Measurements from ENCODE around the gene OTOS. TPM values are rescaled to one million over a fixed set of nuclear protein-coding genes. Genes with fewer than 3 reads are reported as not detected.

Gene OTOS
- total and polyA plus RNA-seq, 9 of the 15 experiments (the other 6 are each of a cell fraction or from before 2014, with no cell fraction given): not detected

DNA sequence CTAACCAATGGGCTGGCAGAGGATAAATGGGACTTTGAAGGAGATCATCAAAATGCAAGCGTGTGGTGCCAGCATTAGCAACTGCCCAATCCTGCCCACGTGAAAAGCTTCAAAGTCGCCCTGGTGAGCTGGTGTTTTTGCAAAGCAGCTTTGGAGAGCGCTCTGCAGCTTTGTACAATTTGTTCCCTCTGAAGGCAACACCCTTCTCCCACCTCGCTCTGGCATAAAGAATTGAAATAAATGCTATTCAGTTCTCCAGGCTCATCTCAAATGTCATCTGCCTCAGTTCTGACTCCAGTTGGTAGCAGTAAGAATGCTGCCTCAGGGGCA lies 7.8 kb downstream of the OTOS start (continued):
- TF ChIP-seq NUFIP1 (IDR thresholded peaks at IDR 0.05; ENCODE audit: partially characterized antibody) (no peak), KLF1 (tag; IDR thresholded peaks at IDR 0.05) (no peak), ESRRB (CRISPR knock-in tag; IDR thresholded peaks at IDR 0.05; ENCODE audit: borderline replicate concordance) (no peak), CAMTA2 (CRISPR knock-in tag; conservative IDR thresholded peaks at IDR 0.05) (no peak), MAFF (IDR thresholded peaks at IDR 0.05; ENCODE audit: low read length) (no peak), SMAD4 (CRISPR knock-in tag; conservative IDR thresholded peaks at IDR 0.05) (no peak), GABPA (tag; conservative IDR thresholded peaks at IDR 0.05; ENCODE audit: low read depth) (no peak), DIDO1 (tag; IDR thresholded peaks at IDR 0.05; ENCODE audit: low read depth) (no peak), WHSC1 (IDR thresholded peaks at IDR 0.05; ENCODE audit: low read length) (no peak), SRSF3 (IDR thresholded peaks at IDR 0.05; ENCODE audit: insufficient read depth, low read length) (no peak)

DNA sequence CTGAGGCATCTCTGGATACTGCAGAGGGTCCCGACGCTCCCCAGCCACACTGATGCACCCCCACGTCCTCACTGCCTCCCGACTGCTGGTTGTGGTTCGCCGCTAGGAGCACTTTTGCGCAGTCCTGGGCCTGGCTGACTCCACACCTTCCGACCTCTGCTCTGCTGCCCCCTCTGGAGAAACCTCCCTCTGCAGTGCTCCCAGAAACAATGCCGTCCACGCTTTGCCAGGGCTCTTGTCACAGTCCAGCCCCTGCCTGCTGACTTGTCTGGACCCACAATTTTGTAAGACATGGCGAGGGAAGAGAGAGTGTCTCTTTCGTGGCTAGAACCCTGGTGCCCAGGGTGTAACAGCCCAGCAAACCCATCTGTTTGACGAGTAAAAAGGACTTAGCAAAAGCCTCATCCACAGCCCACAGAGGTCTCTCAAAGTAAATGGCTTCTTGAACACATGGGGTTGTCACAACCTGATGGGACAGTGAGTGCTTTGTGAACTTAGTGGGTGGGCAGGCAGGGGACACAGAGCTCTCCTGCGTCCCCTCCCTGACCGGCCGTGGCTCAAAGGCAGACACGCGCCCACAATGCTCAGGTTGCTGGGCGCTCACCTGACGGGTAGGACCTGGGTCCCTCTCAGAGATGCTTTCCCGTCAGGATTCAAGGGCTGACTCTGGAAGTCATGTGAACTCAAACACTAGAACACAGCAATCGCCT lies 8.4 kb downstream of the OTOS start:
- BruUV-seq (replicated peaks): no TSS peak
- POLR2A ChIA-PET: no interaction called here
- Histone ChIP-seq H4K20me1 (replicated peaks; ENCODE audit: control insufficient read depth, insufficient read depth, low read length) (no peaks in the 10 kb centered on the region), H3K27ac (ENCODE audit: extremely low read depth, low read depth, low read length) (no peak overlapping the region), H3K9me3 (replicated peaks; ENCODE audit: control insufficient read depth, insufficient read depth, low read depth, low read length) (no peaks in the 10 kb centered on the region), H3K4me1 (replicated peaks in 1 of 2; ENCODE audit: control insufficient read depth in 2 of 2, insufficient read depth in 2 of 2, low read length in 2 of 2) (peaks cover 0 to 16% of the 10 kb centered on the region in 2 experiments; a peak in 2 of 5 replicates), H3K9ac (ENCODE audit: insufficient read depth in 1 of 2, low read depth in 2 of 2, low read length in 2 of 2) (no peak overlapping the region), H3K4me3 (no peak overlapping the region), H3K27me3 (ENCODE audit: control insufficient read depth in 2 of 2, insufficient read depth in 2 of 2, low read length in 2 of 2) (no peaks in the 10 kb centered on the region), H3K36me3 (ENCODE audit: control insufficient read depth, insufficient read depth, low read length) (peaks cover 43% of the 10 kb centered on the region; the same call in 2 of the 3 replicates), H3K79me2 (ENCODE audit: control insufficient read depth, insufficient read depth, low read length) (peaks cover 19% of the 10 kb centered on the region), H2AFZ (ENCODE audit: low read depth, low read length) (no peak overlapping the region), H3K4me2 (ENCODE audit: insufficient read depth, low read length) (no peak overlapping the region), H3K9me1 (ENCODE audit: control insufficient read depth, insufficient read depth, low read length) (no peaks in the 10 kb centered on the region)
- ATAC-seq: 0 out of 3 replicates have a peak, but pooled peaks have one; percentile 20
- no peak for FAIRE-seq
- 96% methylated on average over 15 of the region's 22 CpGs for WGBS (ENCODE audit: insufficient coverage, low coverage, missing lambda C conversion rate)
- CTCF ChIA-PET (ENCODE audit: low intra/inter-chr PET ratio): no interaction called here
- in situ Hi-C loops (cut with MboI) (no loop called here), intact Hi-C loops (cut with micrococcal nuclease) (no loop called here)
- peak in 1 of 4 experiments; percentile 13 for DNase-seq (ENCODE audit: extremely low read depth in 1 of 4, low spot score in 3 of 4)
- TF ChIP-seq ZKSCAN1 (IDR thresholded peaks at IDR 0.05; ENCODE audit: low read depth, low read length): no peak
- TF ChIP-seq, protein P1, sequence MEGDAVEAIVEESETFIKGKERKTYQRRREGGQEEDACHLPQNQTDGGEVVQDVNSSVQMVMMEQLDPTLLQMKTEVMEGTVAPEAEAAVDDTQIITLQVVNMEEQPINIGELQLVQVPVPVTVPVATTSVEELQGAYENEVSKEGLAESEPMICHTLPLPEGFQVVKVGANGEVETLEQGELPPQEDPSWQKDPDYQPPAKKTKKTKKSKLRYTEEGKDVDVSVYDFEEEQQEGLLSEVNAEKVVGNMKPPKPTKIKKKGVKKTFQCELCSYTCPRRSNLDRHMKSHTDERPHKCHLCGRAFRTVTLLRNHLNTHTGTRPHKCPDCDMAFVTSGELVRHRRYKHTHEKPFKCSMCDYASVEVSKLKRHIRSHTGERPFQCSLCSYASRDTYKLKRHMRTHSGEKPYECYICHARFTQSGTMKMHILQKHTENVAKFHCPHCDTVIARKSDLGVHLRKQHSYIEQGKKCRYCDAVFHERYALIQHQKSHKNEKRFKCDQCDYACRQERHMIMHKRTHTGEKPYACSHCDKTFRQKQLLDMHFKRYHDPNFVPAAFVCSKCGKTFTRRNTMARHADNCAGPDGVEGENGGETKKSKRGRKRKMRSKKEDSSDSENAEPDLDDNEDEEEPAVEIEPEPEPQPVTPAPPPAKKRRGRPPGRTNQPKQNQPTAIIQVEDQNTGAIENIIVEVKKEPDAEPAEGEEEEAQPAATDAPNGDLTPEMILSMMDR (IDR thresholded peaks at IDR 0.05 in 2 of 3, conservative IDR thresholded peaks at IDR 0.05 in 1 of 3; ENCODE audit: insufficient read depth in 2 of 3, low read depth in 1 of 3, low read length in 3 of 3): peak; percentile 12 to 33 (median 32); a peak in 1 of 6 replicates
